CD4-positive, alpha-beta memory T cell (primary cell): ENCODE results near the gene SH2D3A. TPM values are rescaled to one million over a fixed set of nuclear protein-coding genes. Genes with fewer than 3 reads are reported as not detected.
A peak's percentile ranks its signal among the peaks of the same experiment; 100 is the strongest.
"Not testable (repeated sequence)": the region's sequence is repeated elsewhere in the genome, so short reads cannot be mapped to it uniquely, and the experiment has no call there.

ENCODE experiments used
- CTCF ChIA-PET: fragments of 350-600 bp; sonication (Branson Sonifier 250); formaldehyde crosslinking; loops from one replicate; lab custom pipeline; 2021; ENCODE audit warnings: inconsistent platforms; ENCODE audit not compliant: partially characterized antibody; lab: Charles Lee
- POLR2A ChIA-PET: fragments of 350-600 bp; sonication (Branson Sonifier 250); formaldehyde crosslinking; loops from one replicate; lab custom pipeline; 2021; ENCODE audit not compliant: partially characterized antibody; lab: Charles Lee
- DNase-seq, 5 donors: peaks; one replicate each; pipeline versions ENCODE4 v3.0.0 to v3.0.0-alpha.2; 2020 to 2022; ENCODE audit warnings: mixed read lengths in 1 of 5
- H3K27ac ChIP-seq: one replicate; pipeline ENCODE4 v1.7.0; 2013; ENCODE audit warnings: low read depth, low read length
- H3K27me3 ChIP-seq: 2 replicates; pipeline ENCODE4 v1.7.0; 2013; ENCODE audit warnings: mild to moderate bottlenecking, low read length, moderate library complexity; ENCODE audit not compliant: insufficient read depth
- H3K36me3 ChIP-seq: 2 replicates; pipeline ENCODE4 v1.7.0; 2013; ENCODE audit warnings: mild to moderate bottlenecking, low read length, moderate library complexity; ENCODE audit not compliant: insufficient read depth
- H3K4me1 ChIP-seq: 2 replicates; pipeline ENCODE4 v1.7.0; 2013; ENCODE audit warnings: mild to moderate bottlenecking, low read length, moderate library complexity; ENCODE audit not compliant: insufficient read depth
- H3K4me3 ChIP-seq, 2 donors: one replicate each; pipeline ENCODE4 v1.7.0; 2013; ENCODE audit warnings: low read length in 2 of 2, mild to moderate bottlenecking in 1 of 2
- H3K9me3 ChIP-seq, 2 donors: one replicate each; pipeline ENCODE4 v1.7.0; 2013; ENCODE audit warnings: low read length in 2 of 2, control low read depth in 1 of 2; ENCODE audit not compliant: control insufficient read depth in 1 of 2
- H3K27ac Mint-ChIP-seq, 7 donors: one replicate each; pipeline ENCODE4 v1.8.0; 2020 to 2021; ENCODE audit warnings: mixed read lengths in 7 of 7, mild to moderate bottlenecking in 6 of 7, inconsistent platforms in 3 of 7, moderate library complexity in 3 of 7
- H3K27me3 Mint-ChIP-seq, 2 donors: one replicate each; pipeline ENCODE4 v1.8.0; 2020 to 2021; ENCODE audit warnings: mixed read lengths in 2 of 2
- H3K36me3 Mint-ChIP-seq, 2 donors: one replicate each; pipeline ENCODE4 v1.8.0; 2020 to 2021; ENCODE audit warnings: mixed read lengths in 2 of 2, inconsistent platforms in 1 of 2, mild to moderate bottlenecking in 1 of 2
- H3K4me1 Mint-ChIP-seq, 4 donors: one replicate each; pipeline ENCODE4 v1.8.0; 2020 to 2021; ENCODE audit warnings: mixed read lengths in 4 of 4, mild to moderate bottlenecking in 1 of 4
- H3K4me3 Mint-ChIP-seq, 8 donors: one replicate each; pipeline ENCODE4 v1.8.0; 2020 to 2021; ENCODE audit warnings: mixed read lengths in 8 of 8, mild to moderate bottlenecking in 7 of 8, moderate library complexity in 6 of 8, inconsistent platforms in 3 of 8
- H3K9me3 Mint-ChIP-seq, 8 donors: one replicate each; pipeline ENCODE4 v1.8.0; 2020 to 2021; ENCODE audit warnings: mixed read lengths in 8 of 8, mild to moderate bottlenecking in 5 of 8, inconsistent platforms in 3 of 8, moderate library complexity in 1 of 8
- intact Hi-C: fragments of 100-400 bp; cut with micrococcal nuclease; formaldehyde crosslinking; loops from one replicate; pipeline ENCODE4 v1.15.1; 2023
- polyA plus RNA-seq, 2 donors: library from polyadenylated mRNA; unstranded; fragments of 300-500 nt; fragmentation: Illumina TruSeq; gene quantifications; one replicate each; pipeline ENCODE4 v1.2.3, GENCODE V29; 2021
- total RNA-seq, 2 experiments: library from RNA; stranded (reverse); gene quantifications; one replicate each; pipeline ENCODE4 v1.2.3, GENCODE V29; 2021

The SH2D3A gene
- total and polyA plus RNA-seq, 4 experiments from 2014 or later: 26.9 to 64.3 (median 48.6) TPM

DNA sequence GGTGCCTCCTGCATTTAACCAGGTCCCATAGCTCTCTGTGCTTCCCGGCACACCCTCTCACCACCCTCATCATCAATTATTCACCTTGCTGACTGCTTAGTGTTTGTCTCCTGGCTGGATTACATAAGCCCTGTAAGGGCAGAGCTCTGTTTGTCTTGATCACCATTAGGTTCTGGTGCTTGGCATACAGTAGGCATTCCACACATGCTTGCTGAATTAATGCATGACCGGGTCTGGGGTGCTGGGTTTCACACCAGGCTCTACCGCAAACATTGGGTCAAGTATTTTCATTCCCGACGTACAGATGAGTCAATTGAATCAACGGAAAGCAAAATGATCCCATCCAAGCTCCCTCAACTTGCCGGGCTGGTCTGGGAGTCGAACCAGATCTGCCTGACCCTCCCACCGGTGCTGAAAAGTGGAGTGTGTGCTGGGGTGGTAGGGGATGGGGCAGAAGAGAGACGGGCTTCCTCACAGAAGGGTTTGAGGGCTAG is 33.8 kb upstream of the SH2D3A start:
- Mint-ChIP-seq H3K4me1 (peaks cover 38 to 77% (median 55%) of the 10 kb centered on the region in 4 donors), H3K4me3 (peak overlapping the region; percentile 83 to 96 (median 88)), H3K27me3 (no peaks in the 10 kb centered on the region), H3K9me3 (no peaks in the 10 kb centered on the region), H3K27ac (peak overlapping the region; percentile 93 to 99 (median 96)), H3K36me3 (peaks cover 6 to 19% of the 10 kb centered on the region in 2 donors)
- no peaks in the 10 kb centered on the region for H3K9me3 ChIP-seq
- no peaks in the 10 kb centered on the region for H3K27me3 ChIP-seq
- ChIA-PET CTCF (interaction anchor here (0.8 to 3.6 kb wide), 12 partner anchors 9 to 169 kb away, joined by 3 to 15 read pairs (median 4); partner anchors contain the start of gene SH2D3A), POLR2A (interaction anchor here (0.8 to 8.4 kb wide), 20 partner anchors 10 to 275 kb away, joined by 3 to 227 read pairs (median 8); partner anchors contain the start of genes GPR108, SH2D3A and VAV1)
- H3K27ac ChIP-seq: peak overlapping the region; percentile 78
- H3K36me3 ChIP-seq: peaks cover under 1% of the 10 kb centered on the region
- intact Hi-C loops: loop anchor here (1.0 to 5.0 kb wide), 7 partner anchors 11 to 64 kb away; partner anchors contain the start of genes GPR108, SH2D3A and VAV1
- peak overlapping the region; percentile 45 to 72 for H3K4me3 ChIP-seq
- peaks cover 56% of the 10 kb centered on the region for H3K4me1 ChIP-seq
- DNase-seq: peak in 1 of 5 donors; percentile 46

GRCh38 chr19:6800160-6800790 is 33.0 kb upstream of the SH2D3A start:
- not testable (repeated sequence) for H3K9me3 ChIP-seq, H3K27me3 Mint-ChIP-seq, H3K27me3 ChIP-seq, H3K9me3 Mint-ChIP-seq, H3K36me3 ChIP-seq
- Mint-ChIP-seq H3K4me1 (peaks cover 39 to 79% (median 61%) of the 10 kb centered on the region in 4 donors), H3K27ac (peak overlapping the region; percentile 93 to 99 (median 96)), H3K36me3 (peaks cover 11 to 22% of the 10 kb centered on the region in 2 donors), H3K4me3 (peak overlapping the region; percentile 83 to 96 (median 88))
- H3K4me1 ChIP-seq: peaks cover 59% of the 10 kb centered on the region
- intact Hi-C loops: loop anchor here (2.0 to 5.0 kb wide), 3 partner anchors 15 to 63 kb away; no protein-coding TSS in a partner anchor
- H3K27ac ChIP-seq: peak overlapping the region; percentile 78
- ChIA-PET CTCF (interaction anchor here (0.8 to 1.9 kb wide), 10 partner anchors 9 to 169 kb away, joined by 3 to 7 read pairs (median 4); partner anchors contain the start of genes SH2D3A and VAV1), POLR2A (interaction anchor here (0.6 to 8.4 kb wide), 18 partner anchors 10 to 278 kb away, joined by 3 to 227 read pairs (median 9); partner anchors contain the start of genes GPR108, SH2D3A and VAV1)
- peak in 3 of 5 donors; percentile 11 to 14 (median 14) for DNase-seq
- H3K4me3 ChIP-seq: peak overlapping the region in 1 of 2 donors; percentile 72

GRCh38 chr19:6797646-6798045 is 30.4 kb upstream of the SH2D3A start:
- DNase-seq: no peak
- POLR2A ChIA-PET: interaction anchor here (8.4 kb wide), 1 partner anchor 27 kb away, joined by 227 read pairs; the partner anchor contains the start of genes SH2D3A and VAV1
- intact Hi-C loops: no loop called here
- peaks cover 66% of the 10 kb centered on the region for H3K4me1 ChIP-seq
- Mint-ChIP-seq H3K27ac (peak overlapping the region in 6 of 7 donors; percentile 29 to 68 (median 52)), H3K9me3 (peaks cover 0 to 10% (median 0%) of the 10 kb centered on the region in 8 donors), H3K4me3 (no peak overlapping the region), H3K27me3 (no peaks in the 10 kb centered on the region), H3K4me1 (peaks cover 44 to 86% (median 65%) of the 10 kb centered on the region in 4 donors), H3K36me3 (peaks cover 33 to 34% of the 10 kb centered on the region in 2 donors)
- no peak overlapping the region for H3K4me3 ChIP-seq
- H3K9me3 ChIP-seq: no peaks in the 10 kb centered on the region
- H3K27me3 ChIP-seq: no peaks in the 10 kb centered on the region
- H3K27ac ChIP-seq: no peak overlapping the region
- H3K36me3 ChIP-seq: peaks cover 3% of the 10 kb centered on the region
- CTCF ChIA-PET: interaction anchor here (1.1 to 1.4 kb wide), 2 partner anchors 23 to 66 kb away, joined by 3 to 7 read pairs; no protein-coding TSS in a partner anchor

GRCh38 chr19:6796278-6796677 is 29.0 kb upstream of the SH2D3A start:
- Mint-ChIP-seq H3K27me3 (no peaks in the 10 kb centered on the region), H3K4me3 (no peak overlapping the region), H3K4me1 (peaks cover 49 to 87% (median 70%) of the 10 kb centered on the region in 4 donors), H3K27ac (peak overlapping the region; percentile 38 to 87 (median 62)), H3K9me3 (peaks cover 0 to 10% (median 0%) of the 10 kb centered on the region in 8 donors), H3K36me3 (peaks cover 41 to 46% of the 10 kb centered on the region in 2 donors)
- Histone ChIP-seq H3K27me3 (no peaks in the 10 kb centered on the region), H3K9me3 (no peaks in the 10 kb centered on the region), H3K4me1 (peaks cover 69% of the 10 kb centered on the region), H3K36me3 (peaks cover 3% of the 10 kb centered on the region), H3K4me3 (no peak overlapping the region), H3K27ac (no peak overlapping the region)
- ChIA-PET POLR2A (interaction anchor here (1.2 to 8.4 kb wide), 2 partner anchors 26 to 67 kb away, joined by 3 to 227 read pairs; partner anchors contain the start of genes SH2D3A and VAV1), CTCF (no interaction called here)
- intact Hi-C loops: no loop called here
- DNase-seq: no peak

DNA sequence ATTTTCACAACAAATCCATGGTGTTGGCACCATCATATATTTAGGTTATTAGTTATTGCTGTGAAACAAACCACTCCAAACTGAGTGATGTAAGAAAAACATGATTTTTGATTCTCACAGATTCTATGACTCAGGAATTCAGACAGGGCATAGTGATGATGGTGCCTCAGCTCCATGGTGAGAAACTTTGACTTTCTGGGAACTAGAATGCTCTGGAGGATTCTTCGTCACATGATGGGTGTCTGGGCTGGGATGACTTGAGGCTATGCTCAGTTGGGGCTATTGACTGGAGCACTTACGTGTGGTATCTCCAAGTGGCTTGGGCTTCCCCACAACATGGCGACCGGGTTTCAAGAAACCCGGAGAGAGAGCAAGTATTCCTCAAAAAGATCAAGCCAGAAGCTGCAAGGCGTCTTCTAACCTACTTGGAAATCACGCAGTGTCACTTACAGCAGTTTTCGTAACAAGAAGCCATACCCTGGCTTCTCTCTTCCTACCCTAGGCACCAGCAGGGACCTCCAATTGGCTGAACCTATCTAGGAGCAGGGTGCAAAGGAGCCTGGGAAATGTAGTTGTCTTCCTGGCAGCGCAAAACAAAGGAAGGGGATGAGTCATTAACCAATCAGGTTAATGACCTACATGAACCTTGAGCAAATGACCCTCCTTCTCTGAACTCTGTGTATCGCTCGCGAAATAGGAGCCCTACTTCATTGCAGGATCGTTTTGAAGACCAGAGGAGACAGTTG is 27.6 kb upstream of the SH2D3A start:
- Mint-ChIP-seq H3K36me3 (peaks cover 47 to 49% of the 10 kb centered on the region in 2 donors), H3K27ac (peak overlapping the region in 4 of 7 donors; percentile 15 to 75 (median 72)), H3K27me3 (no peaks in the 10 kb centered on the region), H3K4me1 (peaks cover 48 to 87% (median 68%) of the 10 kb centered on the region in 4 donors), H3K9me3 (peaks cover 0 to 10% (median 0%) of the 10 kb centered on the region in 8 donors), H3K4me3 (peak overlapping the region in 1 of 8 donors; percentile 30)
- no peaks in the 10 kb centered on the region for H3K9me3 ChIP-seq
- H3K4me1 ChIP-seq: peaks cover 69% of the 10 kb centered on the region
- no peak for DNase-seq
- ChIA-PET CTCF (no interaction called here), POLR2A (interaction anchor here (1.2 kb wide), 1 partner anchor 69 kb away, joined by 3 read pairs; no protein-coding TSS in a partner anchor)
- no peak overlapping the region for H3K4me3 ChIP-seq
- no peak overlapping the region for H3K27ac ChIP-seq
- no peaks in the 10 kb centered on the region for H3K27me3 ChIP-seq
- intact Hi-C loops: no loop called here
- H3K36me3 ChIP-seq: peaks cover 3% of the 10 kb centered on the region

- Histone ChIP-seq H3K4me1 (peaks cover 65% of the 10 kb centered on the region), H3K36me3 (peaks cover 3% of the 10 kb centered on the region), H3K27me3 (no peaks in the 10 kb centered on the region), H3K9me3 (no peaks in the 10 kb centered on the region), H3K4me3 (no peak overlapping the region), H3K27ac (no peak overlapping the region)
- intact Hi-C loops: no loop called here
- Mint-ChIP-seq H3K4me1 (peaks cover 45 to 83% (median 63%) of the 10 kb centered on the region in 4 donors), H3K27ac (peak overlapping the region; percentile 19 to 85 (median 72)), H3K4me3 (peak overlapping the region in 5 of 8 donors; percentile 9 to 73 (median 43)), H3K27me3 (no peaks in the 10 kb centered on the region), H3K36me3 (peaks cover 48 to 49% of the 10 kb centered on the region in 2 donors), H3K9me3 (peaks cover 0 to 10% (median 0%) of the 10 kb centered on the region in 8 donors)
- DNase-seq: no peak
- ChIA-PET CTCF (no interaction called here), POLR2A (no interaction called here)
These were observed 26.7 kb upstream of the SH2D3A start for GRCh38 chr19:6793973-6794372.
